DMS53 treated with DMSO at 0.1 percent for 48 hours (cell line): ENCODE measurements around the gene FKRP.
"Not testable (repeated sequence)": the region's sequence is repeated elsewhere in the genome, so short reads cannot be mapped to it uniquely, and the experiment has no call there.

Experiments
- DNase-seq: peaks from one replicate; lab custom pipeline; 2025; ENCODE audit not compliant: unreplicated experiment; lab: John Stamatoyannopoulos, UW

The FKRP gene

GRCh38 chr19:46755853-46756543 lies 10.1 kb downstream of the FKRP start:
- DNase-seq = no peak

- DNase-seq = no peak
Observed at GRCh38 chr19:46756544-46756888, 10.7 kb downstream of the FKRP start.

GRCh38 chr19:46759206-46759605 lies 13.3 kb downstream of the FKRP start:
- DNase-seq = no peak

GRCh38 chr19:46759817-46760333 lies 14.0 kb downstream of the FKRP start:
- DNase-seq = no peak

GRCh38 chr19:46760363-46760762 lies 14.5 kb downstream of the FKRP start:
- no peak for DNase-seq

GRCh38 chr19:46760897-46761296 lies 15.0 kb downstream of the FKRP start:
- not testable (repeated sequence) for DNase-seq

GRCh38 chr19:46761418-46761831 lies 15.6 kb downstream of the FKRP start:
- no peak for DNase-seq

GRCh38 chr19:46762245-46762890 lies 16.5 kb downstream of the FKRP start:
- no peak for DNase-seq

- no peak for DNase-seq
Observed at GRCh38 chr19:46764817-46765291, 19.0 kb downstream of the FKRP start.

- DNase-seq = peak; percentile 27
Observed at GRCh38 chr19:46766569-46767317, 20.9 kb downstream of the FKRP start.

- not testable (repeated sequence) for DNase-seq
Observed at GRCh38 chr19:46768746-46769145, 22.9 kb downstream of the FKRP start.

- no peak for DNase-seq
Observed at GRCh38 chr19:46772170-46773017, 26.5 kb downstream of the FKRP start.

GRCh38 chr19:46773018-46773399 lies 27.2 kb downstream of the FKRP start:
- DNase-seq = no peak

- no peak for DNase-seq
Observed at GRCh38 chr19:46775642-46776258, 29.9 kb downstream of the FKRP start.

GRCh38 chr19:46776927-46777911 lies 31.4 kb downstream of the FKRP start:
- DNase-seq = no peak

- not testable (repeated sequence) for DNase-seq
Observed at GRCh38 chr19:46777956-46778645, 32.2 kb downstream of the FKRP start.

- no peak for DNase-seq
Observed at GRCh38 chr19:46782355-46783019, 36.6 kb downstream of the FKRP start.

GRCh38 chr19:46783670-46784069 lies 37.8 kb downstream of the FKRP start:
- DNase-seq = peak; percentile 48
